Glomerular endothelial cell (primary cell): ENCODE data around the gene RTL10. TPM values are rescaled to one million over a fixed set of nuclear protein-coding genes. Genes with fewer than 3 reads are reported as not detected.

Source experiments
- DNase-seq: peaks from one replicate; pipeline ENCODE4 v3.0.0-alpha.2; 2011; ENCODE audit warnings: low read depth, low spot score; ENCODE audit errors: extremely low read depth
- total RNA-seq: library from RNA; depleted of rRNA; stranded (reverse); fragments of >200 nt; gene quantifications from 2 replicates; pipeline ENCODE4 v1.2.3, GENCODE V29; 2015

RTL10 gene
- total RNA-seq, 1 donor from 2014 or later: 65.5 TPM

- no peak for DNase-seq
Measured at GRCh38 chr22:19812910-19813309, 41.8 kb downstream of the RTL10 start.

- no peak for DNase-seq
Measured at GRCh38 chr22:19811811-19812771, 42.6 kb downstream of the RTL10 start.

DNA sequence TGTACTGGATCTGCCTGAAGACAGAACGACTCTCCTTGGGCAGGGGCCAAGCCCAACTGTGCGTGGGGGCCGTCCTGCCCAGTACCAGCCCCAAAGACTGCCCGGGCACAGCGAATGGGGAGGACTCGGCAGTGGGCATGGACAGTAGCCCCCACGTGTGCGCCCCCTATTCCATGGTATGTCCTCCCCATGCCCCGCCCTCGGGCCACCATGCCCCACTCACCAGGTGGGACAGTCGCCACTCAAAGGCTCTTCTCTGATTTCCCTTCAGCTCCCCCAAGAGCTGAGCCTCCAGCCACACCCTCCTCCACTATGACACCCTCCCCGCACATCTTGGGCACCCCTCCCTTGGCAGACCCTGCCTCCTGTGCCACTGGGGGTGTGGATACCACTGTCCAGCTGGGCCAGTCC, 43.5 kb downstream of the RTL10 start:
- no peak for DNase-seq

DNA sequence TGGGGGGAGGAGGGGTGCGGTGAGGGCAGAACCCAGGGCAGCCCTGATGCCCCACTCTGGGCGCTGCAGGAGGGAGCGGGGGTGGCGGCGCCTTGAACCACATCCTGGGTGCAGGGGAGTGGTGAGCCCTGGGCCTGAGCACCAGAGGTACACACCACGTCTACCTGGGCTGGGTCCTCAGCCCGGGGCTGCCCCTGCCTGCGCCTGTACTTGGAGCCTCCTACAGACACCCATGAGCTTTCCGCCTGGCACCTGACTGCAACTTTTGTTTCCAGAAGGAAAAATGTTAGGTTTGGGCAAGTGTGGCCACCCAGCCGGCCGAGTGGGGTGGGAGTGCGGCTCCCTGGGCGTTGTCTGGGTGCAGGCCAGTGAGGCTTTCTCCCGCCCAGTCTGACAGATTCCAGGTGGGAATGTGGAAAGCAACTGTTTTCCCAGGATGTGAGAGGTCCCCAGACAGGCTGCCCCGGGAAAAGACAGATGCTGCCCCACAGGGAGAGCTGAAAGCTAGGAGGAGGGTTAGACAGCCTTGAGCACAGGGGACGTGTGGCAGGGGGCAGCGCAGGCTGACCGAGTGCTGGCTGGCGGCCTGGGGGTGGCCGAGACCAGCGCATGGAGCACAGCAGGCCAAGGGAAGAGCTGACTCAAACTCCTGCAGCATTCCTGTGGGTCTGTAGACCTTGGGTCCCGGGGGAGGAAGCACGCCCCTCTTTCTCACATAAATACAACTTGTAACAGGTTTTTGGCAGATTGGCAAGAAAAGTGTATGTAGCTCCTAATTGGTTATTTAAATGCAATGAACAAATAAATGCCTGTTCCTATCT, 44.1 kb downstream of the RTL10 start:
- no peak for DNase-seq

DNA sequence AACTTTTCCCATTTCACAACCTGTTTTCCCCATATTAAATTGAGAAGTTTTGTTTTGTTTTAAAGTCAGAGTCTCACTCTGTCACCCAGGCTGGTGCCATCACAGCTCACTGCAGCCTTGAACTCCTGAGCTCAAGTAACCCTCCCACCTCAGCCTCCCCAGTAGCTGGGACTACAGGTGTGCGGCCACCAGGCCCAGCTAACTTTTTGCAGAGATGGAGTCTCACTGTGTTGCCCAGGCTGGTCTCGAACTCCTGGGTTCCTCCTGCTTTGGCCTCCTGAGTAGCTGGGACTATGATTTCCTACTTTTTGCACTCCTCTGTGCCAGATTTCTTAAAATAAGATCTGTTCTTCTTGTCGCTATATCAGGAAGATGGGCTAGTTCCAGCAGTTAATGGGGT, 44.9 kb downstream of the RTL10 start:
- no peak for DNase-seq

GRCh38 chr22:19808873-19809478, 45.7 kb downstream of the RTL10 start:
- DNase-seq: no peak

GRCh38 chr22:19807914-19808872, 46.5 kb downstream of the RTL10 start:
- DNase-seq: no peak

- no peak for DNase-seq
Measured at GRCh38 chr22:19807161-19807913, 47.3 kb downstream of the RTL10 start.

DNA sequence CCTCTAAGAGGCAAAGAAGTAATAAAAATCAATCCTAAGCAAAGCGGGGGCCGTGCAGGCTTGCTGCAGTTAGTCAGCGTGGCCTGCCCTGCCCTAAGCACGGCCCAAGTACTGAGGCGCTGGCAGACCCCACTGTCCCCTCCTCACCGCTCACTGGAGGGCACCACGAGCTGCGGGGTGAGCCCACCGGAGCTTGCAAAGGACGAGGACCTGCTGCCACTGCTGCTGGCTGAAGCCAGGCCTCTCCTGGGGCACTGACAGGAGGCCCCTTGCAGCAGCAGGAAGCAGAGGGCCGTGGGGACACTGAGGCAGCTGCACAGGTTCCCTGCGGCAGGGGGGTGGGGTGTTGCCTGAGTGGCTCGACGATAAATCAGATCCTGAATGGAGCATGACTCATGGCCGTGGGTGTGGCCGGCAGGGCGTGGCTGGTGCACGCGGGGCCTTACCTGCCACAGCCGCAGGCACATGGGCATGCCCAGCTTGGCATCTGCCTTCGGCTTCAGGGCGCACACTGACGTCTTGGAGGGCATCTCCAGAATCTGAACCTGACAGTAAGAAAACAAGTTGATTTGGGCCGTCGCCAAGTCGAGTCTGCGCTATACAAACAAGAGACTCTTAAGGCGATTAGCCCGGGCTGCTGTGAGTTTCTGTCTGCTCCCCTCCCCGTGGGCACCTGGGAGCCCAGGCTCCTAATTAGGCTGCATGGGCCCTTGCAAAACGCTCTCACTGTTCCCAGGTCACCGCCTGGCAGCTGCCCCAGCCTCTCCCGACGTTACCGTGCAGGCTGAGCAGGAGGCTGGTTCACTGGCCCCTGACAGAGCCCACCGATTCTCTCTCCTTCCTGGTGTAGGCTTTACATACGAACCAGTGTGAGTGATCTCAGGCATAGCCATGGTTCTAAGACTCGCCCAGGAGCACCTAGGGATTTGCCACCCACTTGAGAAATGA, 48.2 kb downstream of the RTL10 start:
- DNase-seq: no peak

DNA sequence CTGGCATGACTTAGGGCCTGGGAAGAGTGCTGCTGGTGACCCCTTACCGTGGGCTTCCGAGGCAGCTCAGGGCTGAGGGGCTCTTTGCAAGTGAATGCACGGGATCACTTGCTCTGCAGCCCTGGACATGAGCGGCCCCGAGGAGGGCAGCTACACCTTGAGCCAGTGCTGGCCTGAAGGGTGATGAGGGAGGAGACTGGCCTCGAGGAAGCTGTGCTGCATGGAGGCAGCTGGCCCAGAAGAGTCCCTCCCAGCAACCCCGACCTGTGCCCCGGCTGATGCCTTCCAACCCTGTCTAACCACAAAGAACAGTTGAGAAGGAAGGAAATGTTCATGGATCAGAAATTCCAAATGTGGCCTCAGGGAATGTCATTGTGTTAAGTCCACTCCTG, 48.9 kb downstream of the RTL10 start:
- no peak for DNase-seq

Other genes starting within 250 kb of the RTL10 start
- 7.7 and 18.9 TPM in 2 replicates for gene SEPTIN5, start 140.4 kb downstream of the RTL10 start, total RNA-seq
- 0.78 and 8.8 TPM in 2 replicates for gene GP1BB, start 131.3 kb downstream of the RTL10 start, total RNA-seq
- gene TBX1, start 94.1 kb downstream of the RTL10 start, total RNA-seq: 0.63 and 3.6 TPM in 2 replicates
- 6.2 and 6.9 TPM in 2 replicates for gene GNB1L, start within 50 bp of the RTL10 start, total RNA-seq
- gene COMT, start 86.9 kb upstream of the RTL10 start, total RNA-seq: 376 and 456 TPM in 2 replicates
- gene TXNRD2, start 86.9 kb upstream of the RTL10 start, total RNA-seq: 47.6 and 104 TPM in 2 replicates
- gene ARVCF, start 161.9 kb upstream of the RTL10 start, total RNA-seq: 152 and 191 TPM in 2 replicates
- gene TANGO2, start 166.2 kb upstream of the RTL10 start, total RNA-seq: 38.4 and 42.2 TPM in 2 replicates
- gene DGCR8, start 225.4 kb upstream of the RTL10 start, total RNA-seq: 27.1 and 40.9 TPM in 2 replicates